NOMO-1 (cell line): Measurements from ENCODE around the gene USP24.

Source experiments
- DNase-seq, 2 experiments: peaks; one replicate each; lab custom pipeline; 2025; ENCODE audit not compliant: unreplicated experiment in 2 of 2; lab: John Stamatoyannopoulos, UW

Gene USP24

DNA sequence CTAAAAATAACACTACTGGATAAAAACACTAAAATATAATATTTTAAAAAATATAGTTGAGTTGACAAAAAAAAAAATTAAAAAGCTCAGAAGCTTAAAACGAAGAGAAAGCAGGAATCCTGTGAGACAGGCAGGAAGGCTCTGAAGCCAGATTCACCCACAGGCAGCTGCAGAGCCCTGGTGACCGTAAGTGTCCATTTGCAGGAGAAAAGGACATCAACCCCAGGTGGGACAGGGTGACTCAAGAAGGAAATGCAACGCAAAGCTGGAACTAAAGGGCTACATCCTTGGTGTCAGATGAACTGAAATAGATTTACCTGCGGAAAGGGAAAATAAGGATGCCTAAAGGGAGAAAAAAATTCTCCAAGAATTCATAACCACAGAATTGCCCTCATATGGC is 46.8 kb downstream of the USP24 start:
- no peak for DNase-seq

- no peak for DNase-seq
Observed at GRCh38 chr1:55167224-55167871, 47.8 kb downstream of the USP24 start.

DNA sequence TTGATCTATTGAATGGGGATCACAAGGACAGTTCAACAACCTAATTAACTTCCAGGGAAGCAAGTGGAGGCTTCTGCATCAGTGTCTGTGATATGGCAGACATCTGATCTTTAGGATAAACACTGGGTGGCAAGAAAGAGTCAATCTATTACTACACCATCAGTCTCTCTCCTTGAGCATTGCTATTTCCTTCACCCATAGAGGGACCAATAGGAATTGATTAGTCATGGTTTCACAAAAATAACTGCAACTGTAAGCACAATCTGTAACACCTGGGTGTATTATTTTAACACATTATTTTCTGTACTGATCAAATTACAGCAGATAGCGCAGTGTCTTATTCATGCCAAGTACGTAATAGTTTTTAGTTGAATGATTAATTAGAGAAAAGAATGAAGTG is 50.3 kb downstream of the USP24 start:
- DNase-seq: no peak

GRCh38 chr1:55159571-55159970 is 55.6 kb downstream of the USP24 start:
- DNase-seq: no peak

DNA sequence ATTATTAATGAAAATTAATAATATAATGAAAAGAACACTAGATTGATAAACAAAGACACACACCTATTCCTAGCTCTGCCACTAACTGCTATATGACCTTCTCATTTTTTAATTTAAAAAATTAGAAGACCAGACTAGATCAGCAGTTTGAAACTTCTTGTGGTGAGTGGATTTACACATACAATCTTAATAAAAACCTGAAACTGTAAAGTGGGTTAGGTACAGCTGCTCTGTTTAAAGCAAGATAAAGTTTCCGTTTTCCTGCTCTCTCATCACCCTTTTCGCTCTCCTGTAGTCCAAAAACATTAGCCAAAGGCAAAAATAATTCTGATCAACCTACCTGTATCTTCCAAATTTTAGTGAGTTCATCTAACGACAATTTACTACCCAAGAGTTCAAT is 58.6 kb downstream of the USP24 start:
- DNase-seq: no peak

DNA sequence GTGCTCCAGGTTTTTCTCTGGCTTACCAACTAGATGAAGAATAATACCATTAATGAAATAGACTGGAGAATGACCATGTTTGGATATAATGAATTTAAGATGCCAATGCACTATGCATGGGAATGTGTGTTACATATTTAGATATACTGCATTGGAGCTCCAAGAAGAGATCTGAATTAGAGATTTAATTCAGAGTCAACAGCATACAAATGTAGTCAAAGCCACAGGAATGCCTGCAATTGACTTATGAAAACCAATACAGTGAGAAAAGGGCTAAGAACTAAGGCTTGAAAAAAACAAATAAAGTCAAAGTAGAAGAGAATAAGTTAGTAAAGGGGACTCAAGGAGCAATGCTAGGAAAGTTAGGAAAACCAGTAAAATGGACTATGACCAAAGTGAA is 59.1 kb downstream of the USP24 start:
- no peak for DNase-seq

DNA sequence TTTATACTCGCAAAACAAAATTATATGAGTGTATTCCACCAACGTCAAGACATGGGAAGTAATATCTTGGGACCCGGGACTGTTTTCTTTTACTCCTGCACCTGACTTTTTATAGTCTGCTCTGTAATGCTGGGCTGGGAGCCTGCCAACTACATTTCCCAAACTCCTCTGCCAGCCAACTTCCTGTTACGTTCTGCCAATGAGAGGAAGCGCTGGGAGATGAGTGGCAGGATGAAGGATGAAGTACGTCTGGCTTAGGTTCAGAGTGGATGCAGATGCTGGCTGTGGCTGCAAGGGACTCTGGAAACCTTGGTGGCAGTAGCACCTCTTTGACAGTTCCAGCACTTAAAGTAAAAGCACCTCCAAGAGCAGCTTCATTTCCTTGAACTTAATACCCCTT is 59.6 kb downstream of the USP24 start:
- DNase-seq: no peak

GRCh38 chr1:55154616-55155015 is 60.5 kb downstream of the USP24 start:
- no peak for DNase-seq

- no peak for DNase-seq
Observed at GRCh38 chr1:55153031-55153430, 62.1 kb downstream of the USP24 start.

DNA sequence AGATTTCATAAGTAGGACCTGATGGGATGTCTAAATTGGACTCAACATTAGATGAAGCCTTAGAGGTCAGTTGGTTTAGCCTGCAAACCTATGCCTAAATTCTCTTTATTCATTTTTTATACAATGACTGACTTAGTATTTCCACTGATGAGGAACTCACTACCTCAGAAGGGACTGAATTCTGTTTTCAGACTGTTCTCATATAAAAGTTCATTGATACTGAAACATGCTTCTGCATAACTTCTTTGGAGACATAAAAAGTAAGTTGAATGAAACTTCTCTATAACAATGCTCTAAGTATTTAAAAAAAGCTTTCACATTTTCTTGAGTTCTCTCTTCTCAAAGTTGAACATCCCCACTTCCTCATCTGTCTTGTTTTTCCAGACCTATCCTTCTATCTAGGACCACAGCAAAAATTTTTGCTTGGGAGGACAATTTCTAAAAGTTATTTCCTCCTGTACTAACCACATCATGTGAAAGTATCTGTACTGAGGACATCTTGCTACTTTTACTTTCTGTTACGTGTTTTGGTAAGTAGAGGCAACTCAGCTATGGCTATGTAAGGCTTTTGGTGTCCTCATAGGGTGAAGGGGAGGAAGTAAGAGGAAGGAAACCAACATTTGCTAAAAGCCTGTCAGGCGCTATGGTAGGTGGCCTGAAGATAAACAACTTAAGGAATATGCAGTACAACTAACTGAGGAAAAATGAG is 64.1 kb downstream of the USP24 start:
- peak; percentile 6 to 30 for DNase-seq

DNA sequence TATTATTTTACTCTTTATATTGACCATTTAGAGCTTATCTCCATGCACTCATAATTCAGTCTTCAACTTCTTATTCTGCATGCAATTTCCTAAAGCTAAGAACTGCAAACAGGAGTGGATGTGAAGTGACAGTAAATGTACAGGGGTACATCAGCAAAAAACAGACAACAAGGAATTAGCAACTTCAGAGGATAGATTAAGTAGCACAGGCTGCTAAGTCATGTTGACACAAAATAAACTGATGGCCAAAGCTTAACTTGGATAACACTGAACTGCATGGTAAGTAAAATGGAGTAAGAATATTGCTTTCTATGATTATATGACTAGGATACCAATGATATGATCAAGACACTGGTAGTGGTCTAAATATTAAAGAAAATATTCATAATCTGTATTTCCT is 66.5 kb downstream of the USP24 start:
- DNase-seq: no peak

DNA sequence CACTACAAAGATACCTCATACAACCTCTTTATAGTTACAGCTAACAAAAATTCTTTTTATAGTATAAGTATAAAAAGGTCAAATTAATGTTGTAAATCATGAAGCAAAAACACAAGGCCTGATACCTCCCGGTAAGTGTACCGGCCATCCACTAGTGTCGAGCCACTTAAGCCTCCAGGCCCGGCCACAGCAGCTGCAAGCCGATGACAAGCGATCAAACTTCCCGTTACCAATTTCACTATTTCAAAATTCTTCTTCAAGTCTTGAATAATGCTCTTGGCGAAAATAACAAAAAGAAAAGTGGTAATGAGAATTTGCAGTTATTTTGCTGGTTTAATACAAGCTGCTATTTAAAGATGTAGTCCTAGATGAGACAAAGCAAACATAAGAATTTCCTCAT is 67.6 kb downstream of the USP24 start:
- DNase-seq: peak; percentile 59 to 77

DNA sequence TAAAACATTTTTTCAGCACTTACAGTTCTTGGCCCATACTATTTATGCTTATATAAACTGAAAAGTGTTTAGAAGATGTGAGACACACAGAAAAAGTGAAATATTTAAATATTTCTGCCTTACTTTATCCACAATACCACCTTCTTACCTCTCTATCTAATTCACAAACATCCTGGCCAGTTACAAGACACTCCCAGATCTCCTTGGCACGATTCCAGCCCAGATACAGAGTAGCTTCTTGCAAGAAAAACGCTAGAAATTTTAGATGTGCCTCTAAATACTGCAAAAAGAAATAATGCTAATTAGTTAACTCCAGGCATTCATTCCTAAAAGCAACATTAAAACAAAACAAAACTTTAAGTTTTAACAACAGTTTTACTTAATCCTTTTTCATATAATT is 68.4 kb downstream of the USP24 start:
- no peak for DNase-seq

- DNase-seq: no peak
Observed at GRCh38 chr1:55144886-55145285, 70.3 kb downstream of the USP24 start.

DNA sequence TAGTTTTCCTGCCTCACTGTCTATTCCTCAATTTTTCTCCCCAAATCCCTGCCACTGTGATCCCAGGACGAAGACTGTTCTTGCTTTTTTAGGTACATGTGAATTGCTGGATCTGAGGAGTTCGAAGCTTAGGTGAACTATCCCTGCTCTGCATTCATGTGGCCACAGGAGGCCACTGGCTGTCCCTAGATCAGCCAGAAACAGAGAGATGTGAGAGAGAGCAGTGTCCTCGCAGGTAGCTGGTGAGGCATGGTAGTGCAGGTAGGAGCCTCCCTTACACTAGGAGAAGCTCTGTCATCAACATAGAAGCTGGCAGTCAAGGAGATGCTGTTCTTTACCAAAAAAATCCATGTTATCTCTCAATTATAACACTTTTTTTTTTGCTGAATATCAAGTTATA is 71.5 kb downstream of the USP24 start:
- no peak for DNase-seq

DNA sequence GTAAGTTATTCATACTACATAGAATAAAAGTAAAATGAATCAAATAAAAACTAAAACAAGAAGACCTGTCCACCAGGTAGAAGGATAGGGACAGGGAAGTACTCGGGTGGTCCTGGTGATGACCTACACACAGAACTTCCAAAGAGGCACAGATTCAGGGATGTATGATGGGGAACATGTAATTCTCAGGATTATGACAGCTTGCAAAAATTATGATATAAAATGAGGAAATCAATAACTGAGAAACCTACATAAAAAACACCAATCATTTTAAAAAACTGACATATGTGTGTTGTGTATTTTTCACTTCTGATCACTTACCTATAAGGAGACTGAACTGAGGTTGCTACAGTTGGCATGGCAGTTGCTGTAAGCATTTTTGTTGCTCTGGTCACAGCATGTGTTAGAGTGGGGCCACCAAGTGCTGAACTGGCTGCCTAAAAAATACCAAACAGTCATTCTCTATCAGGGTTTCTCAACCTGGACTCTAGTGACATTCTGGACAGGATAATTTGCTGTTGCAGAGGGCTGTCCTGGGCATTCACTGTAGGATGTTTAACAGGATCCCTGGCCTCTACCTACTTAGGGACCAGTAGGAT is 73.8 kb downstream of the USP24 start:
- DNase-seq: no peak

DNA sequence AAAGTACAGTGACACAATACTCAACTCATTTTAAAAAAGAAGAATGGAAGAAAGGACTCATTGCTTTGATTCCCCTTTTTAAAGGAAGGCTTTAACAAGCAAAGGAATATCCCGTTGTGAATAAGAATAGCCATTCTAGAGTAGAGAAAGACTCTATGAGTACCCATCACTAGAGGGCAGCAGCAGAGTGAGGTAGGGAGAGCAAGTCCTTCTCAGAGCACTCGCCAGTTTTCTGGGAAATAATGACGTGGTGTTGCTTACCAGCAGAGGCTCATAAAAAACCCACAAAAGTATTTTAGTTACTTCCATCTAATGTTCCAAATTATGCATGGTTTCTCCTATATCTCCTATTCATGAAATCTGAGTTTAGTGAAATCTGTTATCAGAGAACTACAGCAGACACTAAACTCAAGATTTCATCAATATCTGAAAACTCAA is 74.6 kb downstream of the USP24 start:
- DNase-seq: peak; percentile 54 to 73

GRCh38 chr1:55140137-55140536 is 75.0 kb downstream of the USP24 start:
- no peak for DNase-seq

GRCh38 chr1:55138823-55139222 is 76.3 kb downstream of the USP24 start:
- peak; percentile 7 to 42 for DNase-seq

DNA sequence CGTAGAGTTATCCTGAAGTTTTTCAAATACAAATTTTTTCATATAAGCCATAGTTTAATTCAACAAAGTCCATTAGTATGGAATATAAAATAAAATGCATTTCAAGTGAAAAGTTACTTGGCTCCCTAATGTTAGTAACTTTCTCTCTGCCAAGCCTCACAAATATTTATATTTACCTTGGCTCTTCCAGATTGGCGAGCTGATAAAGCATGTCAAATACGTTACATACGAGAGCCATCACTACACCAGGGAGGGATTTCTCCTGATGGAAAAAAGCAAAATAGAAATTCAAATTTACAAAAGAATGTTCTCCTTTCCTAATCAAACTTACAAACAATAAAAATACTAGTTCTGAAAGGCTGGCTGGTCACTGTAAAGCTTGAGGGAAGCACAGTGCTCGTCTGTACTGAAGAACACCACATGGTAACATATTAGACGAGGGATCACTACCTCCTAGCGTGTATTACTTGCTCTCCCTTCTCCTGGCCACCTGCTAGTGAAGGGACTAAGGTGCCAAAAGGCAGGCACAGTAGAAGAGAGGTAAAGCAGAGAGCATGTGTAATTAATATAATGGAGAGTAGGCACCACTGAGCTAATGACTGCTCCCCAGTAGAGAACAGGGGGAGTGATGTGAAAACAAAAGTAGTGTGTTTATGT is 80.9 kb downstream of the USP24 start:
- no peak for DNase-seq

- no peak for DNase-seq
Observed at GRCh38 chr1:55131801-55132200, 83.4 kb downstream of the USP24 start.

DNA sequence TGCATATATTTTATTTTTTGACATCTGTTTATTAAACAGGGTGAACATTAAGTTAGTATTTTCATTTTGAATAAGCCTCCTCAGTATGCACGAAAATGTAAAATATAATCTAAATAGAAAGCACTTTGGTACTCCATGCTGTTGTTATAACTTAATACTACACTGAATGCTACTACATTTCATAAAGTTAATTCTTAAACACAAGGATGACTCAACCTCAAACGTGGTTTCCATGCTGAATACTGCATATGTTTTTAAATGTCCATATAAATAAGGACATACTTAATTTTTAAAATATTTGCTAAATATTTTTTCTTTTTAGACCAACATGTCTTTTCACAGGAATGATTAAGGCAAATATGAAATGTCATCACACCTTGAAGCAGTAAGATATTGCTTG is 83.9 kb downstream of the USP24 start:
- DNase-seq: no peak
